ENCODE measurements around the gene PKP1.

Gene PKP1

GRCh38 chr1:201286445-201286844, 3.1 kb downstream of the PKP1 start:
- Histone ChIP-seq H3K27ac (ENCODE audit: extremely low read depth, low read depth, low read length) (no peak overlapping the region), H3K36me3 (ENCODE audit: control insufficient read depth in 2 of 2, insufficient read depth in 1 of 2, low read length in 2 of 2) (no peaks in the 10 kb centered on the region), H3K9me3 (ENCODE audit: control insufficient read depth, insufficient read depth, low read depth, low read length) (no peaks in the 10 kb centered on the region), H3K4me3 (ENCODE audit: low read depth, low read length) (no peak overlapping the region), H3K4me1 (ENCODE audit: control insufficient read depth, insufficient read depth, low read length) (no peaks in the 10 kb centered on the region)
- ChIA-PET CTCF (no interaction called here), POLR2A (no interaction called here)
- no peak for TF ChIP-seq BCL11A (tag by site-specific recombination; IDR thresholded peaks at IDR 0.05; ENCODE audit: low read depth)
- no peak for TF ChIP-seq PBX3 (CRISPR knock-in tag; IDR thresholded peaks at IDR 0.05)
- TF ChIP-seq ZNF626 (tag by site-specific recombination; IDR thresholded peaks at IDR 0.05): no peak
- no peak for TF ChIP-seq ZNF391 (tag by site-specific recombination; IDR thresholded peaks at IDR 0.05; ENCODE audit: borderline replicate concordance, low read depth)
- no peak for TF ChIP-seq ZNF624 (tag by site-specific recombination; IDR thresholded peaks at IDR 0.05)
- TF ChIP-seq ZNF621 (tag by site-specific recombination; IDR thresholded peaks at IDR 0.05): no peak
- no peak for TF ChIP-seq ZNF248 (tag by site-specific recombination; IDR thresholded peaks at IDR 0.05)
- no peak for TF ChIP-seq SCRT1 (tag by site-specific recombination; IDR thresholded peaks at IDR 0.05; ENCODE audit: borderline replicate concordance)
- no peak for TF ChIP-seq ZNF530 (tag by site-specific recombination; IDR thresholded peaks at IDR 0.05; ENCODE audit: low read depth)
- no peak for TF ChIP-seq ZNF585B (tag by site-specific recombination; IDR thresholded peaks at IDR 0.05)
- TF ChIP-seq ZNF280C (tag by site-specific recombination; IDR thresholded peaks at IDR 0.05): no peak
- TF ChIP-seq ZNF571 (tag by site-specific recombination; IDR thresholded peaks at IDR 0.05): no peak
- no peak for TF ChIP-seq SP2 (tag by site-specific recombination; IDR thresholded peaks at IDR 0.05)
- no peak for TF ChIP-seq ZNF24 (tag by site-specific recombination; IDR thresholded peaks at IDR 0.05)

- no peak for TF ChIP-seq KLF17 (tag by site-specific recombination; IDR thresholded peaks at IDR 0.05)
- no peak for TF ChIP-seq ZNF510 (tag by site-specific recombination; IDR thresholded peaks at IDR 0.05; ENCODE audit: insufficient replicate concordance)
- no peak for TF ChIP-seq ZNF549 (tag by site-specific recombination; IDR thresholded peaks at IDR 0.05)
- TF ChIP-seq PRDM4 (tag by site-specific recombination; IDR thresholded peaks at IDR 0.05): no peak
- TF ChIP-seq ZNF121 (tag by site-specific recombination; IDR thresholded peaks at IDR 0.05): no peak
- TF ChIP-seq ZNF24 (tag by site-specific recombination; IDR thresholded peaks at IDR 0.05): no peak
- TF ChIP-seq KLF7 (tag by site-specific recombination; IDR thresholded peaks at IDR 0.05; ENCODE audit: borderline replicate concordance): no peak
- no peak for TF ChIP-seq MEIS1 (CRISPR knock-in tag; IDR thresholded peaks at IDR 0.05; ENCODE audit: borderline replicate concordance)
- Histone ChIP-seq H3K27ac (ENCODE audit: extremely low read depth, low read depth, low read length) (no peak overlapping the region), H3K4me1 (ENCODE audit: control insufficient read depth, insufficient read depth, low read length) (no peaks in the 10 kb centered on the region), H3K36me3 (ENCODE audit: control insufficient read depth in 2 of 2, insufficient read depth in 1 of 2, low read length in 2 of 2) (no peaks in the 10 kb centered on the region), H3K9me3 (ENCODE audit: control insufficient read depth, insufficient read depth, low read depth, low read length) (no peaks in the 10 kb centered on the region), H3K4me3 (ENCODE audit: low read depth, low read length) (no peak overlapping the region)
- ChIA-PET POLR2A (no interaction called here), CTCF (interaction anchor here (0.6 to 0.9 kb wide), 3 partner anchors 16 to 43 kb away, joined by 3 read pairs; no protein-coding TSS in a partner anchor)
Measured at GRCh38 chr1:201288007-201288406, 4.7 kb downstream of the PKP1 start.

All from HEK293 (cell line).